IMR-90 (cell line): ENCODE measurements around the gene GLP2R. TPM values are rescaled to one million over a fixed set of nuclear protein-coding genes. Genes with fewer than 3 reads are reported as not detected.

Source experiments
- ATAC-seq: fragments of 200-7000 bp; cut with Tn5 transposase; 2 replicates; pipeline ENCODE4 v1.9.1; 2020; ENCODE audit warnings: low read depth, mild to moderate bottlenecking, moderate library complexity
- BruUV-seq: library from RNA; stranded (reverse); fragments of 400-500 nt; replicated peaks from 2 replicates; lab custom pipeline; 2021; lab: Mats Ljungman, UMichigan
- CTCF ChIA-PET: fragments of 300-600 bp; formaldehyde crosslinking; extraction: SDS; loops from one replicate; lab custom pipeline; 2021; ENCODE audit warnings: antibody characterized with exemption; lab: Yijun Ruan, JAX
- POLR2A ChIA-PET: fragments of 300-600 bp; sonication (Branson Sonifier 250); formaldehyde crosslinking; loops from one replicate; lab custom pipeline; 2022; ENCODE audit warnings: antibody characterized with exemption; ENCODE audit not compliant: unreplicated experiment; lab: Charles Lee
- DNase-seq: peaks from one replicate; pipeline ENCODE4 v3.0.0; 2013
- H2AFZ ChIP-seq: replicated peaks from 2 replicates; pipeline ENCODE3; 2013; ENCODE audit warnings: low read length, mild to moderate bottlenecking; ENCODE audit not compliant: poor library complexity
- H2AK5ac ChIP-seq: 2 replicates; pipeline ENCODE4 v1.6.1; 2013; ENCODE audit warnings: low read depth, low read length, inconsistent platforms
- H2AK9ac ChIP-seq: replicated peaks from 2 replicates; pipeline ENCODE3; 2013; ENCODE audit warnings: mild to moderate bottlenecking, low read depth, low read length, moderate library complexity; ENCODE audit not compliant: poor library complexity
- H2BK120ac ChIP-seq: 2 replicates; pipeline ENCODE4 v1.6.1; 2013; ENCODE audit warnings: low read depth, low read length, inconsistent platforms
- H2BK15ac ChIP-seq: 3 replicates; pipeline ENCODE4 v1.6.1; 2013; ENCODE audit warnings: low read depth, low read length, inconsistent platforms
- H2BK20ac ChIP-seq: 2 replicates; pipeline ENCODE4 v1.6.1; 2013; ENCODE audit warnings: low read depth, mild to moderate bottlenecking, inconsistent platforms, low read length, moderate library complexity
- H2BK5ac ChIP-seq: 2 replicates; pipeline ENCODE4 v1.6.1; 2013; ENCODE audit warnings: mild to moderate bottlenecking, low read depth, low read length, inconsistent platforms; ENCODE audit not compliant: poor library complexity, severe bottlenecking
- H3K14ac ChIP-seq: replicated peaks from 2 replicates; pipeline ENCODE4 v1.6.1; 2013; ENCODE audit warnings: low read depth, low read length, inconsistent platforms
- H3K18ac ChIP-seq: 2 replicates; pipeline ENCODE4 v1.6.1; 2013; ENCODE audit warnings: low read depth, low read length, control low read depth
- H3K23ac ChIP-seq: 2 replicates; pipeline ENCODE4 v1.6.1; 2013; ENCODE audit warnings: low read depth, low read length, inconsistent platforms
- H3K27ac ChIP-seq: 2 replicates; pipeline ENCODE4 v1.5.1; 2013; ENCODE audit warnings: mild to moderate bottlenecking, control low read depth, low read length; ENCODE audit not compliant: insufficient read depth
- H3K27me3 ChIP-seq: 2 replicates; pipeline ENCODE4 v1.6.1; 2013; ENCODE audit warnings: low read length; ENCODE audit not compliant: control insufficient read depth, insufficient read depth
- H3K36me3 ChIP-seq: 2 replicates; pipeline ENCODE4 v1.6.1; 2013; ENCODE audit warnings: low read length, mixed read lengths; ENCODE audit not compliant: control insufficient read depth, insufficient read depth
- H3K4ac ChIP-seq: 2 replicates; pipeline ENCODE4 v1.6.1; 2013; ENCODE audit warnings: low read depth, low read length, inconsistent platforms
- H3K4me1 ChIP-seq: 2 replicates; pipeline ENCODE4 v1.6.1; 2013; ENCODE audit warnings: low read length, mixed read lengths; ENCODE audit not compliant: control insufficient read depth, insufficient read depth
- H3K4me2 ChIP-seq: 2 replicates; pipeline ENCODE4 v1.6.1; 2013; ENCODE audit warnings: low read depth, mild to moderate bottlenecking, control low read depth, low read length, moderate library complexity
- H3K4me3 ChIP-seq: 2 replicates; pipeline ENCODE4 v1.5.1; 2013; ENCODE audit warnings: low read depth, mild to moderate bottlenecking, control low read depth, low read length, moderate library complexity; ENCODE audit not compliant: insufficient read depth
- H3K56ac ChIP-seq: 2 replicates; pipeline ENCODE4 v1.6.1; 2013; ENCODE audit warnings: low read length, inconsistent platforms; ENCODE audit not compliant: insufficient read depth; ENCODE audit errors: extremely low read depth
- H3K79me1 ChIP-seq, 2 experiments: 2 replicates each; pipeline ENCODE4 v1.6.1; 2013; ENCODE audit warnings: low read length in 2 of 2, inconsistent platforms in 1 of 2, low read depth in 1 of 2
- H3K9ac ChIP-seq: 2 replicates; pipeline ENCODE4 v1.6.1; 2013; ENCODE audit warnings: low read depth, low read length, control low read depth
- H3K9me1 ChIP-seq: 2 replicates; pipeline ENCODE4 v1.6.1; 2013; ENCODE audit warnings: low read length, inconsistent platforms; ENCODE audit not compliant: insufficient read depth
- H3K9me3 ChIP-seq: 2 replicates; pipeline ENCODE4 v1.6.1; 2013; ENCODE audit warnings: low read length; ENCODE audit not compliant: control insufficient read depth, insufficient read depth
- H4K20me1 ChIP-seq: 2 replicates; pipeline ENCODE4 v1.6.1; 2013; ENCODE audit warnings: low read length, inconsistent platforms; ENCODE audit not compliant: insufficient read depth
- H4K5ac ChIP-seq: 2 replicates; pipeline ENCODE4 v1.6.1; 2013; ENCODE audit warnings: mild to moderate bottlenecking, low read depth, low read length, control low read depth
- H4K8ac ChIP-seq, 2 experiments: 2 replicates each; pipeline ENCODE4 v1.6.1; 2013; ENCODE audit warnings: low read depth in 2 of 2, low read length in 2 of 2, control low read depth in 1 of 2, inconsistent platforms in 1 of 2
- H4K91ac ChIP-seq: 2 replicates; pipeline ENCODE4 v1.6.1; 2013; ENCODE audit warnings: low read depth, low read length, inconsistent platforms; ENCODE audit not compliant: insufficient read depth
- CTCF ChIP-seq: conservative IDR thresholded peaks from 2 replicates; pipeline ENCODE4 v1.5.1; 2012; ENCODE audit warnings: mild to moderate bottlenecking, low read depth, low read length, improper control_type of control experiment
- MAFK ChIP-seq: IDR thresholded peaks from 2 replicates; pipeline ENCODE4 v1.6.1; 2012; ENCODE audit warnings: low read depth, low read length, improper control_type of control experiment
- POLR2A ChIP-seq: IDR thresholded peaks from 2 replicates; pipeline ENCODE4 v1.6.1; 2012; ENCODE audit warnings: mild to moderate bottlenecking, low read depth, low read length
- RCOR1 ChIP-seq: IDR thresholded peaks from 2 replicates; pipeline ENCODE4 v1.6.1; 2012; ENCODE audit warnings: mild to moderate bottlenecking, low read length, improper control_type of control experiment; ENCODE audit not compliant: insufficient replicate concordance
- RFX5 ChIP-seq: IDR thresholded peaks from 2 replicates; pipeline ENCODE4 v1.8.0; 2012; ENCODE audit warnings: low read depth, mild to moderate bottlenecking, low read length, moderate library complexity
- USF2 ChIP-seq: fragments of 150-350 bp; IDR thresholded peaks from 2 replicates; pipeline ENCODE4 v1.6.1; 2017; ENCODE audit warnings: mild to moderate bottlenecking, antibody characterized with exemption, low read length, low read depth
- WGBS, 2 experiments: methylation state at CpG; one replicate each; pipeline versions ENCODE4 v1.1.5 to v1.1.7; 2013; ENCODE audit warnings: missing lambda C conversion rate in 2 of 2; ENCODE audit not compliant: insufficient read length in 1 of 2; ENCODE audit errors: extremely low coverage in 2 of 2; 5-methylcytosine and 5-hydroxymethylcytosine counted together
- dilution Hi-C: fragments of 300-500 bp; cut with HindIII; formaldehyde crosslinking; loops from one replicate; pipeline ENCODE4 v1.14.3; 2018; ENCODE audit warnings: low sequenced_read_pairs; ENCODE audit not compliant: unreplicated experiment
- in situ Hi-C: fragments of 300-500 bp; cut with MboI; formaldehyde crosslinking; loops from 3 replicates; pipeline ENCODE4 v1.14.3; 2019; ENCODE audit warnings: low sequenced_read_pairs, inconsistent platforms, mixed read lengths
- intact Hi-C: fragments of 100-400 bp; cut with micrococcal nuclease; formaldehyde crosslinking; loops from 2 replicates; pipeline ENCODE4 v1.10.0; 2022
- polyA plus RNA-seq, 3 experiments: library from polyadenylated mRNA; depleted of rRNA; stranded (reverse); fragments of >200 nt; gene quantifications; 2 replicates each; pipeline ENCODE4 v1.2.3, GENCODE V29; 2012; ENCODE audit warnings: low replicate concordance in 1 of 3
- total RNA-seq: library from RNA; depleted of rRNA; stranded (reverse); fragments of >200 nt; gene quantifications from 2 replicates; pipeline ENCODE4 v1.2.3, GENCODE V29; 2012

GLP2R gene
- total and polyA plus RNA-seq, 2 of the 4 experiments (the other 2 are of a cell fraction) = 0.07 TPM; not detected in 1

- H3K9me1 ChIP-seq = no peaks in the 10 kb centered on the region
- H3K9me3 ChIP-seq = peaks cover 5% of the 10 kb centered on the region
- no peak overlapping the region for H2BK120ac ChIP-seq
- no peak overlapping the region for H4K5ac ChIP-seq
- H3K79me1 ChIP-seq = no peaks in the 10 kb centered on the region
- no peak overlapping the region for H3K18ac ChIP-seq
- H3K56ac ChIP-seq = no peak overlapping the region
- CTCF ChIA-PET = interaction anchor here (0.6 to 1.3 kb wide), 4 partner anchors 11 to 130 kb away, joined by 3 to 5 read pairs (median 4); no protein-coding TSS in a partner anchor
- H3K4me1 ChIP-seq = no peaks in the 10 kb centered on the region; the same call in 1 of the 2 replicates
- no TSS peak for BruUV-seq
- no peak overlapping the region for H4K8ac ChIP-seq
- H3K36me3 ChIP-seq = no peaks in the 10 kb centered on the region
- DNase-seq (peak; percentile 12), ATAC-seq (no peak)
- no peak overlapping the region for H2BK20ac ChIP-seq
- no peaks in the 10 kb centered on the region for H4K20me1 ChIP-seq
- no CpG with 5 or more reads among the region's 8 CpGs for WGBS, 2 experiments
- H2AK5ac ChIP-seq = no peak overlapping the region
- TF ChIP-seq MAFK (no peak), RCOR1 (no peak), CTCF (no peak), USF2 (no peak), RFX5 (no peak), POLR2A (no peak)
- no peak overlapping the region for H3K27ac ChIP-seq
- no peak overlapping the region for H3K4ac ChIP-seq
- no peak overlapping the region for H3K23ac ChIP-seq
- no peak overlapping the region for H2AFZ ChIP-seq
- H2BK5ac ChIP-seq = no peak overlapping the region
- no peak overlapping the region for H4K91ac ChIP-seq
- POLR2A ChIA-PET = interaction anchor here (0.6 to 0.9 kb wide), 2 partner anchors 21 to 120 kb away, joined by 3 to 5 read pairs; no protein-coding TSS in a partner anchor
- no peak overlapping the region for H3K9ac ChIP-seq
- in situ Hi-C loops (no loop called here), dilution Hi-C loops (no loop called here), intact Hi-C loops (loop anchor here (1.0 kb wide), 1 partner anchor 21 kb away; no protein-coding TSS in a partner anchor)
- H3K4me2 ChIP-seq = no peak overlapping the region
- no peaks in the 10 kb centered on the region for H3K27me3 ChIP-seq
- H2AK9ac ChIP-seq = no peak overlapping the region
- H3K4me3 ChIP-seq = no peak overlapping the region
- H3K14ac ChIP-seq = no peak overlapping the region
- no peak overlapping the region for H2BK15ac ChIP-seq
Measured at GRCh38 chr17:9878786-9879525, 53.2 kb downstream of the GLP2R start.
